Measurements from ENCODE around the gene LRRC59.
A peak's percentile ranks its signal among the peaks of the same experiment; 100 is the strongest.
"Not testable (repeated sequence)": the region's sequence is repeated elsewhere in the genome, so short reads cannot be mapped to it uniquely, and the experiment has no call there.

The LRRC59 gene

DNA sequence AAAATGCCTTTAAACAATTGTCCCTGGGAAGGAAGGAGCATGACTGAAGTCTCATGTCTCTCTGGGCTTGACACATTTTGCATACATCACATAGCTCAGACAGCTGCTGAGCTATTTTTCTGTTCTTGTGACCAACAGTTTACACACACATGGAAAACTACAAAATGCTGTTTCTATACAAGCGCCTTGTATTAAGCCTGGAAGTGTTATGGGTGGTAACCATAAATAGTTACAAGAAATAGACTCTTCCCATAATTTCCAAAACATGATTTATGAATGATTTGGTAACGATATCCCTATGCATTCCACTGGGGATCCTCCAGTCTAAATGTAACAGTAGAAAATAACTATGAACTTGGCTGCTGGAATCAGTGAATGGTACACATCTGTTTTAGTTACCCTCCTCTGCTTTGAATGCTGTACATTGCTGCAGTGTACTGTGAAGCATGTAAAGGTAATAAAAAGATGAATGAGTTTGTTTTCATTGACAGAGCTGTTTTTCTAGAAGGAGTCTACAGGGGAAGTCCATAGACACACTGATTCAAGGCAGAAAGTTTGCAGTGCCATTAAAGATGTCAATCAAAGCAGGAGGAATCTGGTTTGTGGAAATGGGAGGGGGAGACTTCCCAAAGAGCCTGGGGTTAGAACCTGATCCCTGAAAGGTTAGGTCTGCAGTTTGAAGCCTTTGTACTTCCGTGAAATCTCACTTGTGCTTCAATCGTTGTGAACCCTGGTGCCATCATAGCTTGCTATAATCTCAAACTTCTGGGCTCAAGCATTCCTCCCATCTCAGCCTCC lies 33.7 kb upstream of the LRRC59 start:
- Histone ChIP-seq H3K4me1 (ENCODE audit: control insufficient read depth, insufficient read depth, low read length) (peaks cover 11% of the 10 kb centered on the region), H3K27me3 (ENCODE audit: control insufficient read depth, insufficient read depth, low read length) (no peaks in the 10 kb centered on the region), H3K9ac (ENCODE audit: low read depth, low read length) (no peak overlapping the region), H3K9me3 (ENCODE audit: control insufficient read depth, insufficient read depth, low read length) (no peaks in the 10 kb centered on the region), H3K36me3 (ENCODE audit: control insufficient read depth, insufficient read depth, low read length) (0 out of 2 replicates have a peak, but pooled peaks cover 3% of the 10 kb centered on the region), H3K27ac (ENCODE audit: low read depth, low read length) (no peak overlapping the region), H3K4me3 (ENCODE audit: low read depth, low read length) (no peak overlapping the region)

DNA sequence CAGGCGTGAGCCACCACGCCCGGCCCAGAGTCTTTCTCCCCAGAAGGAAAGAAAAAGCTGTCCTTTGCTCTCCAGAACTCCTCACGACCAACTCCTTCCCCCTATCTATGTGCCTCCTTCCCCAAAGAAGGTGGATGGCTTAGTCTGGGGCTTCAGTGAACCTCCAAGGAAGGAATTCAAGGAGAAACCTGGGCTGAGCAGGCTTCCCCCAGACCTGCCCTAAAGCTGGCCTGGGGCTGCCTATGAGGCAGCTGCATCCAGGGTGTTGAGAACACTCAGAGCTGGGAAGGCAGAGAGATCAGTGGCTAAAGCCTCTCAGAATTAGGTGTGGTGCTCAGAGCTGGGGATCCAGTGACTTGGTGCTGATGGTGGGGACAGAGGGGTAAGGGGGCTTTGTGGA lies 32.5 kb upstream of the LRRC59 start:
- Histone ChIP-seq H3K9ac (ENCODE audit: low read depth, low read length) (no peak overlapping the region), H3K36me3 (ENCODE audit: control insufficient read depth, insufficient read depth, low read length) (0 out of 2 replicates have a peak, but pooled peaks cover 3% of the 10 kb centered on the region), H3K27me3 (ENCODE audit: control insufficient read depth, insufficient read depth, low read length) (peaks cover 5% of the 10 kb centered on the region; the same call in 1 of the 2 replicates), H3K4me1 (ENCODE audit: control insufficient read depth, insufficient read depth, low read length) (peaks cover 14% of the 10 kb centered on the region), H3K4me3 (ENCODE audit: low read depth, low read length) (no peak overlapping the region), H3K9me3 (ENCODE audit: control insufficient read depth, insufficient read depth, low read length) (no peaks in the 10 kb centered on the region), H3K27ac (ENCODE audit: low read depth, low read length) (no peak overlapping the region)

DNA sequence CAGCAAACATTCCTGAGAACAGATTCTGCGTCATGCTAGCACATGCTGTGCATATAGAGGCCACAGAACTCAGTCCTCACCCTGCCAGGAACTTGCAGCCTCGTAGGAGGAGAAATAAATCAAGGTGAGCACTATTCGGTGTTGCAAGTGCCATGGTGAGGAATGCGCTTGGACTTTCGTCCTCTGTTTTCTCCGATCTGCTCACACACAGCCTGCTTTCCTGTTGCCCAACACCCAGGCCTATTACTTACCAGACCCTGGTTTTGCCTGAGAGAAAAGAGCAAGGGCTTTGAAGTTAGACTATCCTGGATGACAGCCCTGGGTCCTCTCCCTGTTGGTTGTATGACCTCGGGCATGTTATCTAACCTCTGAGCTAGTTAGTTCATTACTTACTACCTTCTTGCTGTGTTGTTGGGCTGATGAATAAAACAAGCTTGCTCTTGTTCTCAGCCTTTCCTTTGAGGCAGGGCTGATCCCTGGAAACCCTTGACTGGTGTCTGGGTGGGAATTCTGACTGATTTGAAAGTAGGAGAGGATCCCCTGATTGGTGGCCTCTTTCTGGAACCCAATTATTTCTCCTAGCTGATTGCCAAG lies 31.6 kb upstream of the LRRC59 start:
- no peaks in the 10 kb centered on the region for H3K9me3 ChIP-seq (ENCODE audit: control insufficient read depth, insufficient read depth, low read length)
- H3K4me1 ChIP-seq (ENCODE audit: control insufficient read depth, insufficient read depth, low read length): peaks cover 14% of the 10 kb centered on the region
- H3K4me3 ChIP-seq (ENCODE audit: low read depth, low read length): no peak overlapping the region
- no peak overlapping the region for H3K27ac ChIP-seq (ENCODE audit: low read depth, low read length)
- H3K9ac ChIP-seq (ENCODE audit: low read depth, low read length): no peak overlapping the region
- H3K36me3 ChIP-seq (ENCODE audit: control insufficient read depth, insufficient read depth, low read length): 0 out of 2 replicates have a peak, but pooled peaks cover 3% of the 10 kb centered on the region
- peaks cover 5% of the 10 kb centered on the region; the same call in 1 of the 2 replicates for H3K27me3 ChIP-seq (ENCODE audit: control insufficient read depth, insufficient read depth, low read length)

DNA sequence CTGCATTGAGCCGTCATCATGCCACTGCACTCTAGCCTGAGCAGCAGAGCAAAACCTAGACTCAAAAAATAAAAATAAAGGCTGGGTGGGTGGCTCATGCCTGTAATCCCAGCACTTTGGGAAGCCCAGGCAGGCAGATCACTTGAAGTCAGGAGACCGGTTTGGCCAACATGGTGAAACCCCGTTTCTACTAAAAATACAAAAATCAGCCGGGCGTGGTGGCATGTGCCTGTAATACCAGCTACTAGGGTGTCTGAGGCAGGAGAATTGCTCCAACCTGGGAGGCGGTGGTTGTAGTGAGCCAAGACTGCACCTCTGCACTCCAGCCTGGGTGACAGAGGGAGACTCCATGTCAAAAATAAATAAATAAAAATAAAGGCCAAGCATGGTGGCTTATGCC lies 30.8 kb upstream of the LRRC59 start:
- H3K9ac ChIP-seq (ENCODE audit: low read depth, low read length); H3K9me3 ChIP-seq (ENCODE audit: control insufficient read depth, insufficient read depth, low read length); H3K27ac ChIP-seq (ENCODE audit: low read depth, low read length); H3K4me3 ChIP-seq (ENCODE audit: low read depth, low read length); H3K36me3 ChIP-seq (ENCODE audit: control insufficient read depth, insufficient read depth, low read length); H3K27me3 ChIP-seq (ENCODE audit: control insufficient read depth, insufficient read depth, low read length): not testable (repeated sequence)
- H3K4me1 ChIP-seq (ENCODE audit: control insufficient read depth, insufficient read depth, low read length): peaks cover 14% of the 10 kb centered on the region

DNA sequence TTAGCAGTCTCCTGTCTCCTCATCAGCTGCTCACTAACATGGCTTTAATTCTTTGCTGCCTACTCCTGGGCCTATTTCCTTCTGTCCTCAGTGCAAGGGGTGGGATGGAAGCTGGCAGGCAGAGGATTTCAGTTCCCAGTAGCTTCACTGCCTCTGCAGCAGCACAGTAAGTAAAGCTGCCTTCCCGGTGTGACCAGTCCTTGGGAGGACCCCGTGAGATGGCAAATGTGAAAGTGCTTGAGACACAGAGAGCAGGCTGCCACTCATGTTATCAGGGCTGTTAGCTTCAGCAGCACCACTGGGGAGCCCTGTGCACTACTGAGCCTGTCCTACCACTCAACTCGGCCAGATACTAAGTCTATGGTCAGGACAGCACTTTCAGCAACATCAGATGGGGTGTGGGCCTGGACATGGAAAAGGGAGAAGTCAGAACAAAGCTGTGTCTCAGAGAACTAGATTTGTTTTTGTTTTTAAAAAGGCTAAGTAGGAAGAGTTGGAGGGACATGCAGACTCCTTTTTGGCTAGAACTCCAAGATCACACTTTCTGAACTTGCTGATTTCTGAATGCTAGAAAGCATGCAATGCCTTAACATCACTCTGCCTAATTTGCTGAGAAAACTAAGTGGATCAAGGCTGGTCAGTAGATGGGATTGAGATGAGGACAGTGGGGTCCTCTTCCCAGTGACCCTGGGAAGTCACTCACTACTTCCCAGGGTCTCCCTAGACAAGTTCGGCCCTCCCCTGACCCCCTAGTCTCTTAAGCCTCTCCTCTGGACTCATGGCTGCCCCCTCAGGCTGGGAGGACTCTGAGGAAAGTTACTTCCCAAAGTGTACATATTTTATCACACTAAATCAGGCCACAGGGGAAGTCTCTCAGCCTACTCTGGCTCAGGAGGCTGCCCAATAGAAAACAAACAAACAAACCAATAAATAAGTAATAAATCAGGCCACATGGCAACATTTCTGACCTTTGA lies 29.8 kb upstream of the LRRC59 start:
- H3K4me3 ChIP-seq (ENCODE audit: low read depth, low read length): peak overlapping the region; percentile 76
- 0 out of 2 replicates have a peak, but pooled peaks cover 3% of the 10 kb centered on the region for H3K36me3 ChIP-seq (ENCODE audit: control insufficient read depth, insufficient read depth, low read length)
- peaks cover 14% of the 10 kb centered on the region for H3K4me1 ChIP-seq (ENCODE audit: control insufficient read depth, insufficient read depth, low read length)
- H3K9me3 ChIP-seq (ENCODE audit: control insufficient read depth, insufficient read depth, low read length): no peaks in the 10 kb centered on the region
- peaks cover 5% of the 10 kb centered on the region; the same call in 1 of the 2 replicates for H3K27me3 ChIP-seq (ENCODE audit: control insufficient read depth, insufficient read depth, low read length)
- no peak overlapping the region; the same call in 1 of the 2 replicates for H3K9ac ChIP-seq (ENCODE audit: low read depth, low read length)
- peak overlapping the region; percentile 59 for H3K27ac ChIP-seq (ENCODE audit: low read depth, low read length)

DNA sequence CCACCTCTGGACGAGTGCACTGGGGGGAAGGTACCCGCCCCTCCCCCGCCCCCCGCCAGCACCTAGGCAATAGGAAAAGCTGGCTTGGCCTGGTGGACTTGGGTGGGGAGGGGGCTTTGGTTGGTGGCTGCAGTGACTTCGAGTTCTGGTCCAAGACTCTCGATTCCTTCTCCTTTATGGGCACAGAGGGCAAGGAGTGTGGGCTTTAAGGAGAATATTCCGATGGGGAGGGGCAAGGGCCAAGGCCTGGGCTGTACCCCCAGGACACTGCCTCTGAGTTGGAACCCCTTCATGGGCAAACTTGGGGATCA lies 29.1 kb upstream of the LRRC59 start:
- no peaks in the 10 kb centered on the region for H3K9me3 ChIP-seq (ENCODE audit: control insufficient read depth, insufficient read depth, low read length)
- H3K27me3 ChIP-seq (ENCODE audit: control insufficient read depth, insufficient read depth, low read length): peaks cover 5% of the 10 kb centered on the region; the same call in 1 of the 2 replicates
- no peak overlapping the region for H3K9ac ChIP-seq (ENCODE audit: low read depth, low read length)
- peak overlapping the region; percentile 76 for H3K4me3 ChIP-seq (ENCODE audit: low read depth, low read length)
- peaks cover 14% of the 10 kb centered on the region for H3K4me1 ChIP-seq (ENCODE audit: control insufficient read depth, insufficient read depth, low read length)
- 0 out of 2 replicates have a peak, but pooled peaks cover 3% of the 10 kb centered on the region for H3K36me3 ChIP-seq (ENCODE audit: control insufficient read depth, insufficient read depth, low read length)
- peak overlapping the region; percentile 59 for H3K27ac ChIP-seq (ENCODE audit: low read depth, low read length)

DNA sequence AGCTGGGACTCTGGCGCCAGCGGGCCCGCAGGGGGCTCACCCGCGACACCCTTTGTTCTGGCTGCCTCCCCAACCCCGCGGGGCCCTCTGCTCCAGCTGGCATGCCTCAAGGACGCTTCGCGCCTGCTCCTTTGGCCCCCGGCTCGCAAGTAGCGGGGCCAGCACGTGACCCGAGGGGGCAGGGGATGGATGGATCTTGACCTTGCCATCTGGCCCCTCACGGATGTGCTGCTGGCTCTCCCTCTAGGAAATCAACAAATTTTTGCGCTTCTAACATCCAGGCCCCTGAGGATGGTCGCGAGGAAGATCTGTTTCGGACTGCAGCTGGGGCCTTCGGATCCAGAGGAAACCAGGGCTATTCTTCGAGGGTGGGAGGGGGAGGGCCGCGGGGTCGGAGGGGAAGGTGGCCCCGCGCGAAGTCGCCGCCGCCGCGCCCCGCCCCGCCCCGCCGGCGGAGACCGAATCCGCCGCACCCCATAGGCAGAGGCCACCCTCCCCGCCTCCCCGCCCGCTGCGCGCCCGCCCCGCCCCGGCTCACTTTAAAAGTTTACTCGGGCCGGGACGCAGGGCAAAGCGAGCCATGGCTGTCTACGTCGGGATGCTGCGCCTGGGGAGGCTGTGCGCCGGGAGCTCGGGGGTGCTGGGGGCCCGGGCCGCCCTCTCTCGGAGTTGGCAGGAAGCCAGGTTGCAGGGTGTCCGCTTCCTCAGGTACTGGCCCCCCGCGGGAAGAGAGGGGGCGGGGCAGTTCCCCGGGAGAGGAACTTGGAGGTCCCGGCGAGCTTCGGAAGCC lies 28.6 kb upstream of the LRRC59 start, which contains the start of gene ACSF2:
TSS of gene ACSF2 (plus strand) at position 537 of the 790 bp plus-strand sequence. CDS start at position 581, 44 bp downstream.
- H3K27me3 ChIP-seq (ENCODE audit: control insufficient read depth, insufficient read depth, low read length): peaks cover 5% of the 10 kb centered on the region; the same call in 1 of the 2 replicates
- 0 out of 2 replicates have a peak, but pooled peaks cover 2% of the 10 kb centered on the region for H3K36me3 ChIP-seq (ENCODE audit: control insufficient read depth, insufficient read depth, low read length)
- peak within 1 kb of the TSS; percentile 59 for H3K27ac ChIP-seq (ENCODE audit: low read depth, low read length)
- no peaks in the 10 kb centered on the region for H3K9me3 ChIP-seq (ENCODE audit: control insufficient read depth, insufficient read depth, low read length)
- peaks cover 14% of the 10 kb centered on the region for H3K4me1 ChIP-seq (ENCODE audit: control insufficient read depth, insufficient read depth, low read length)
- peak within 1 kb of the TSS; percentile 76 for H3K4me3 ChIP-seq (ENCODE audit: low read depth, low read length)
- no peak within 1 kb of the TSS for H3K9ac ChIP-seq (ENCODE audit: low read depth, low read length)

DNA sequence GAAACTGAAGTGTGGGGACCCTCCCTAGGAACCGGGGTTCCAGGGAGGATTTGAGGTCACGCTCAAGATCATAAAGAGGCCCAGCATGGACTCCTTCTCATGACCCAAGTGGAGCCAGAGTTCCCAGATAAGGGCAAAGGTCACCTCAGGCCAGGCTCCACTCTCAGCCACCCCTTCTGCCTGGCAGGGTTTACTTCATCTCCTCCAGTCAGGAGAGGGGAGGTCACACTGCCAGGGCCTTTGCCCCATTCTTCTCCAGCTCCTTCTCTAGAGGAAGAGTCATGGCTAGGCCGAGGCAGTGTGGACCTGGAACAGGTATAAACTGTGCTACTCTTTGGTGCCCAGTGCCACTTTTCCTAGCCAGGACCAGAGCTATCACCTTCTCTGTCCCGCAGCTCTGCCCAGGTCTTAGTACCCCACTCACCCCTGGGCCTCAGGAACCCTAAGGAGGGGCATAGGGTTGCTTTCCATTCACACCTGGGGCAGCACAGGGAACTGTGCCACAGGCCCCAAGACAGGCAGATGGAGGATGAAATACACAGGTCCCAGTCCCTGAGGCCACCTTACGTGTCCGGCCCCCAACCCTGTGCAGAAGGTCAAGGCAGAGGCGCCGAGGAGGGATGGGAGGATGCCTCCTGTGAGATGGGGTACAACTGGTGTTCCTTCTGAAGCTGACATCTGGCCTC lies 27.8 kb upstream of the LRRC59 start:
- H3K4me3 ChIP-seq (ENCODE audit: low read depth, low read length): peak overlapping the region; percentile 76; the same call in 1 of the 2 replicates
- H3K36me3 ChIP-seq (ENCODE audit: control insufficient read depth, insufficient read depth, low read length): no peaks in the 10 kb centered on the region
- H3K9ac ChIP-seq (ENCODE audit: low read depth, low read length): no peak overlapping the region
- H3K27ac ChIP-seq (ENCODE audit: low read depth, low read length): no peak overlapping the region
- peaks cover 14% of the 10 kb centered on the region for H3K4me1 ChIP-seq (ENCODE audit: control insufficient read depth, insufficient read depth, low read length)
- H3K9me3 ChIP-seq (ENCODE audit: control insufficient read depth, insufficient read depth, low read length): no peaks in the 10 kb centered on the region
- peaks cover 5% of the 10 kb centered on the region; the same call in 1 of the 2 replicates for H3K27me3 ChIP-seq (ENCODE audit: control insufficient read depth, insufficient read depth, low read length)

DNA sequence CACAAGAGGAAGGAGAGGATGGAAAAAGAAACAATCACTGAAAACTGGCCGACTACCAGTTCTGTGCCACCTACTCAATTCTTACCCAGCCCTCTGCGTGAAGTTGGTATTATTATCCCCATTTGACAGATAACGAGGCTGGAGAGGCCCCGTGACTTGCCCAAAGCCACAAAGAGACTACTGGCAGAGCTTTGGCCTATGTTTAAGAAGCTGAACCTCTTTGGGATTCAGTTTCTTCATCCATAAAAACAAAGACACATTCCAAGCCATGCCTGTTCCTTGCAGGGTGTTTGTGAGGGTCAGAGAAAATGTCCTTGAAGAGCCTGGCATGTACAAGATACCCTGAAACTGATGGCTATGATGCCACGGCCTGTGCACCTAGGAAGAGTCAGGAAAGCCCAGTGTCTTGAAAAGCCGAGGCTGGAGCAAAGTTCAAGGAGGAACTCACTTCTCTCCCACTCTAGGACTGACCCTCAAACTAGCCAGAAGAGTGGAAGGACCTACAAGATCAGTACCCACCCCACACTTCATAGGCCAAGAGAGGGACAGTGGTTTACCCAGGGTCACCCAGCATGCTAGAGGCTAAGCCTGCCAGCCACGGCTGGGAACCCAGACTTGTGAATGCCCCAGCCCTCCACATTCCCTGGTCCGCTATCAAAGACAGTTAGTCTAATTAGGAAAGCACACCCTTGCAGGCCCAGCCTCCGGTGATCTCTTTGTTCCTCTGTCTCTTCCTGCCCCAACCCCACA lies 27.1 kb upstream of the LRRC59 start:
- peaks cover 14% of the 10 kb centered on the region for H3K4me1 ChIP-seq (ENCODE audit: control insufficient read depth, insufficient read depth, low read length)
- no peak overlapping the region for H3K4me3 ChIP-seq (ENCODE audit: low read depth, low read length)
- no peak overlapping the region for H3K9ac ChIP-seq (ENCODE audit: low read depth, low read length)
- H3K9me3 ChIP-seq (ENCODE audit: control insufficient read depth, insufficient read depth, low read length): no peaks in the 10 kb centered on the region
- H3K27ac ChIP-seq (ENCODE audit: low read depth, low read length): no peak overlapping the region
- no peaks in the 10 kb centered on the region for H3K36me3 ChIP-seq (ENCODE audit: control insufficient read depth, insufficient read depth, low read length)
- peaks cover 5% of the 10 kb centered on the region; the same call in 1 of the 2 replicates for H3K27me3 ChIP-seq (ENCODE audit: control insufficient read depth, insufficient read depth, low read length)

Data from HUES48 (cell line).